Left colon (tissue), 2 donors: ENCODE measurements around the gene ACP1. TPM values are rescaled to one million over a fixed set of nuclear protein-coding genes. Genes with fewer than 3 reads are reported as not detected.

Experiments used
- total RNA-seq, 2 donors: library from RNA; stranded (reverse); fragmentation: NEBNext Ultra II Directional; extraction: Animal tissue kit (Norgen Biotek cat#: 25700); gene quantifications; one replicate each; pipeline ENCODE4 v1.2.1, GENCODE V29; 2021
- donor health status: DM: no; HTN: no; CAD: no.
- donor health status: DM: yes; HTN: yes; CAD: no.

ACP1 gene
- total RNA-seq, 2 donors from 2014 or later, result 74.3 to 91.1 TPM

Other genes starting within 250 kb of the ACP1 start
- 10 to 100 TPM; 26.6 to 32.0 TPM for gene FAM110C, start 218.4 kb upstream of the ACP1 start, total RNA-seq
- gene SH3YL1, start 915 bp upstream of the ACP1 start, total RNA-seq, result 100 to 1,000 TPM in 1 of 2 donors, 10 to 100 TPM in 1; 79.7 to 122 TPM
- gene ALKAL2, start 23.1 kb downstream of the ACP1 start, total RNA-seq, result 1 to 10 TPM; 1.6 to 2.7 TPM